ENCODE measurements around the gene PCNT.

The PCNT gene

GRCh38 chr21:46323710-46324389 lies at the start of gene PCNT, which contains the start of gene C21orf58:
PCNT (plus strand) TSS chr21:46324156; CDS start chr21:46324229, 73 bp downstream.
C21orf58 (minus strand) TSS chr21:46323870; CDS start chr21:46322738, 1,132 bp downstream.
- no peak for TF ChIP-seq CTCF (IDR thresholded peaks at IDR 0.05; ENCODE audit: extremely low read depth, missing control alignments)
- peak; percentile 99 for DNase-seq (ENCODE audit: low spot score)

GRCh38 chr21:46274797-46275390 lies 49.1 kb upstream of the PCNT start:
- no peak for DNase-seq (ENCODE audit: low spot score)
- no peak for TF ChIP-seq CTCF (IDR thresholded peaks at IDR 0.05; ENCODE audit: extremely low read depth, missing control alignments)

- DNase-seq (ENCODE audit: low spot score): no peak
- no peak for TF ChIP-seq CTCF (IDR thresholded peaks at IDR 0.05; ENCODE audit: extremely low read depth, missing control alignments)
Observed at GRCh38 chr21:46284077-46284644, 39.8 kb upstream of the PCNT start.

GRCh38 chr21:46284733-46285132 lies 39.2 kb upstream of the PCNT start:
- no peak for TF ChIP-seq CTCF (IDR thresholded peaks at IDR 0.05; ENCODE audit: extremely low read depth, missing control alignments)

GRCh38 chr21:46285206-46285661 lies 38.7 kb upstream of the PCNT start, which contains the start of gene MCM3AP:
MCM3AP (minus strand) TSS chr21:46285611; CDS start chr21:46285286, 325 bp downstream.
- no peak for DNase-seq (ENCODE audit: low spot score)
- no peak for TF ChIP-seq CTCF (IDR thresholded peaks at IDR 0.05; ENCODE audit: extremely low read depth, missing control alignments)

More at GRCh38 chr21:46284733-46285132, 39.2 kb upstream of the PCNT start:
- no peak for DNase-seq (ENCODE audit: low spot score)

GRCh38 chr21:46285761-46286647 lies 38.0 kb upstream of the PCNT start, which contains the start of gene YBEY:
YBEY (plus strand) TSS chr21:46286342; CDS start chr21:46286914, 572 bp downstream.
- peak; percentile 17 for TF ChIP-seq CTCF (IDR thresholded peaks at IDR 0.05; ENCODE audit: extremely low read depth, missing control alignments)
- DNase-seq (ENCODE audit: low spot score): peak; percentile 99

Measured in GM20000 (cell line).